Raji (cell line): ENCODE measurements around the gene RASAL3.

Experiments used
- POLR2A ChIP-seq: IDR thresholded peaks from 2 replicates; pipeline ENCODE4 v1.6.1; 2011; ENCODE audit warnings: low read depth, low read length, control low read depth; ENCODE audit not compliant: insufficient read depth

Gene RASAL3

DNA sequence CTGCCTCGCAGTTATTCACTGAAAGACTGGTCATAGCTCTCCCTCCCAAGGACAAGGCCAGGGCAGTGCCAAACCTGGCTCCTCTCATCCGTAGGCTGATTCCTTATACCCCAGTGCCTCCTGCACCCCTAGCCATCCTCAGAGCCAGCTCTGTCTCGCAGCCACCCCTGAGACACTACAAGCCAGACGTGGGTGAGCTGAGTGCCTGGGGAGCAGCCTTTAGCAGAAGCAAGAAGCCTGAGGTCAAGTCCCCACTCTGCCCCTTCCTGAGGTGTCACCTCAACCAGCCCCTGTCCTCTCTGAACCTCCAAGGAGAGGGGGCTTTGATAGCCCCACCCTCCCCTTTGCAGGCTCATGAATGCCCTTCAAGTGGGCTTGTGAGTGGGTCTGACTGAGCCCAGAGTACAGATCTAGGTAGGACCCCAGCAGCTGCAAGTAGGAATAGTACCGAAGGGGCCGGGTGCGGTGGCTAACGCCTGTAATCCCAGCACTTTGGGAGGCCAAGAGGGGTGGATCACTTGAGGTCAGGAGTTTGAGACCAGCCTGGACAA is 30.8 kb downstream of the RASAL3 start:
- TF ChIP-seq POLR2A = no peak

DNA sequence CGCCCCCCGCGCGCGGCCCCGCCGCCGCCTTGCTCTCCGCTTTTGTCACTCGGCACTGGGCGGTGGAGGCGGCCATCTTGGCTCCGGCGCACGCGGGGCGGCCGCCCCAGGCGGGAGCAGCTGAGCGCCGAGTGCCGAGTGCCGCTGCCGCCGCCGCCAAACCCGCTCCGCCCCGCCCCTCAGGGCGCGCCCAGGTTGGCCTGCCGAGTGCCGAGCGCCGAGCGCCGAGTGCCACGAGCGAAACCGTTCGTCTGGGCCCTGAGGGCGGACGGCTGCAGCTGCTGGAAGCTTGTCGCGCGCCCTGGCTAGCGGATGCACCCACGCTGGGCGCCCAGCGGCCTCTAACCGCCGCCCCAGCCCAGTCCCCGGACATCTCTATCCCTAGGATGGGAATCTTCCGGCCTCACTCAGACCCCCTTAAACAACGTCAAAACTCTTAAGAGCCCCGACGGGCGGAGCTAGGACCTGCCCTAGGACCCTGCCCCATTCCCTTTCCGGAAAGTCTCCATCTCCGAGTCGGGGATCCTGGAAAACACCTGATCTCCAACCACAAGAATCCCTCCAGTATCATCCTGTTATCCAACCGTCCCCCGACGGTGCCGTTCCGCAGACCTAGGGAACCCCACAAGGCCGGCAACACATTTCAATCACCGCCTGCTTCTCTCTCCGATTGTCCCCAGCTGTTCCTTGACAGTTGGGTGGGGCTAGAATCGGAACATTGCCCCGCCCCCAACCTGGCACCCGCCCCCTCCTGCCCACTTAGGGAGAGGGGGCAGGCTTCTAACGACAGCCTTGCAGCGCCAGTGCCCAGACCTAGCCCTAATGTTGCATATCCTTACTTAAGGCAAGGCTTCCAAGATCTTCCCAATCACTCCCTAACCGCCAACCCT is 31.5 kb downstream of the RASAL3 start:
- TF ChIP-seq POLR2A = peak; percentile 79

- no peak for TF ChIP-seq POLR2A
Measured at GRCh38 chr19:15432018-15432494, 32.3 kb downstream of the RASAL3 start.

- TF ChIP-seq POLR2A = no peak
Measured at GRCh38 chr19:15431396-15432017, 32.8 kb downstream of the RASAL3 start.

GRCh38 chr19:15430526-15431120 is 33.7 kb downstream of the RASAL3 start:
- TF ChIP-seq POLR2A = no peak

DNA sequence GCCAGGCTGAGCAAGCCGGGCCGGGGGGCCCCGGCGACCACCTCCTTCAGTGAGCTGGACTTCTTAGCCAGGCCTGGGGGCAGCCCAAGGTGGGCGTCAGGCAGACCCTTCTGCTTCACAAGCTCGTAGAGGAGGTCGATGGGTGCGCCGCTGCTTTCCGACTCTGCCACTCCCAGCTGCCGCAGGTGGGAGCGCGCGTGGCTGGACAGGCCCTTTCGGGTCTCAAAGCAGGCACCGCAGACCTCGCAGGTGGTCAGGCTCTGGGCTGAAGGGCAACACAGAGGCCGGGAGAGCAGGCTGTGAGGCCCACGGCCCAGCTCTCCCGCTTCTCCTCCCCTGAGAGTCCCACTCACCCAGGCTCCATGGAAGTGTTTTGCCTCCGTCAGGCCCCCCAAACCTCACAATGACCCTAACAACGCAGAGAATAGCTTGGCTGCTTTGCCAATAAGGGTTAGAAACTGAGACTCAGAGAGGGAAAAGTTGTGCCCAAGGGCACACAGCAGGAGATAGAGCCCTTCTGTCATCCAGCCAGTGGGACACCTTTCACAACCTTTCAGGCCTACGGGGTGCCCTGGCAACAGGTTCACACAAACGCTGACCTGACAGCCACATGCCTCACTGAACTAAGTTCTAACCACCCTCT is 34.4 kb downstream of the RASAL3 start:
- no peak for TF ChIP-seq POLR2A

DNA sequence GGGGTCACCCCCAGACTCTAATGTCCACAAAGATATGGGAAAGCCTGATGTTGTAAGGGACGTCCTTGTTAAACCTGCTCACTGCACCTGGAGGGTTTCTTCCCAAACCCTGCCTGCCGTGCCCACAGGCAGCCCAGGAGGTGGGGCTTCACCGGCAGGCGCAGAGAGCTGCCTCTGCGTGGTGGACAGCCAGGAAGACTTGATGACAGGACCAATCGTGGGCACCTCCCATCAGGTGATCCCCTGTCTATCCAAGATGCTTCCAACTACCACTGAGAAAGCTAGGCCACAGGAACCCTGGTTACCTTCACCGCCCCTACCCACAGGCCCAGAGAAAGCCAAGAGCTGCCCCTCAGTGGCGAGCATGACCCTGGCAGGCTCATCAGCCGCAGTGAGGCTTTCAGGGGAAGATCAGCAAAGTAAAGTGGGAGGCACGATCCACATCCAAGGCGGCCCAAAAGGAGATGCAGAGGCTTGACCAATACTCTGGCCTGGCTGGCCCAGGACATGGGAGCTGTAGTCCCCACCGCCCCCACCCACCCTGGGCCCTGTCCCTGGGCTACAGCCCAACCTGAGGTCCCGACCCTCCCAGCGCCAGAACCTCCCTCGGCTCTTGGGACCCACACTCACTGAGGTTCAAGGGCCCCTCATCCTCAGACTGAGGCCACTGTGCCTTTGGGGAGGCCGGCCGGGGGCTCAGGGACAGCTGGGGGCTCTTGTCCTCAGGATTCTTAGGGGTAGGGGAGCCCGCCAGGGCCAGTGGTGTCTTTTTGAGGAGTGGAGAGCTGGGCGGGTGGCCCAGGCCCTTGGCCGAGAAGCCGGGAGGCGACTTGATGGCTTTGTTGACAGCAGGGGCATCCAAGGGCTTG is 35.2 kb downstream of the RASAL3 start:
- TF ChIP-seq POLR2A = no peak

DNA sequence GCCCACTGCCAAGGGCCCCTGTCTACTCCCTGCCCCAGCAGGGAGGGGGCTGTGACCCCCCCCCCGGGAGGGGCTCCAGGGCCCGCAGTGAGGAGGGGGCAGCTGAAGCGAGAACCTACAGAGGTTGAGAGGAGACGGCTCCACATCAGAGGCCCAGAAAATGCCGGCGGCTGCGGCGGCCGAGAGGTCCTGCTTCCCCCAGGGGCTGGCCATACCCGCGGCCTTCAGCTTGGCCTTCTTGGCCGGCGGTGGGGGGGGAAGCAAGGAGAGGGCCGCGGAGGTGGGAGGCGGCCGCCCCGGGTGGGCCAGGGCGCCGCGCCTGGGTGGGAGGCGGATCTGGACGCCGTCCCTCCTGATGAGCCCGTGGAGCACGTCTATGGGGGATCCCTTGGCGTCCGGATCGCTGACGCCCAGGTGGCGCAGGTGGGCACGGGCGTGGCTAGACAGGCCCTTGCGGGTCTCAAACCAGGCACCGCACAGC is 36.3 kb downstream of the RASAL3 start:
- no peak for TF ChIP-seq POLR2A

GRCh38 chr19:15427350-15427700 is 37.0 kb downstream of the RASAL3 start:
- no peak for TF ChIP-seq POLR2A

GRCh38 chr19:15426485-15427349 is 37.6 kb downstream of the RASAL3 start:
- no peak for TF ChIP-seq POLR2A

GRCh38 chr19:15425321-15425950 is 38.9 kb downstream of the RASAL3 start:
- no peak for TF ChIP-seq POLR2A

- TF ChIP-seq POLR2A = no peak
Measured at GRCh38 chr19:15424692-15425272, 39.6 kb downstream of the RASAL3 start.
